Thyroid gland (tissue), 4 donors: Measurements from ENCODE around the gene CCT4. TPM values are rescaled to one million over a fixed set of nuclear protein-coding genes. Genes with fewer than 3 reads are reported as not detected.

ENCODE experiments used
- DNase-seq, 2 donors: peaks; one replicate each; pipeline ENCODE4 v3.0.0-alpha.2; 2019
- H3K27ac ChIP-seq, 3 donors: fragments of 200-600 bp; sonication (generic); 1 replicate in 2 of 3; 2 replicates in 1 of 3; pipeline ENCODE4 v1.5.1; 2016 to 2019; ENCODE audit warnings: mild to moderate bottlenecking in 1 of 3, moderate library complexity in 1 of 3
- H3K27me3 ChIP-seq: fragments of 200-600 bp; sonication (generic); one replicate; pipeline ENCODE4 v1.5.1; 2019
- H3K36me3 ChIP-seq, 2 donors: fragments of 200-600 bp; sonication (generic); one replicate each; pipeline ENCODE4 v1.5.1; 2016 to 2019
- H3K4me1 ChIP-seq, 2 donors: fragments of 200-600 bp; sonication (generic); one replicate each; pipeline ENCODE4 v1.5.1; 2017 to 2019
- H3K4me3 ChIP-seq, 3 donors: fragments of 200-600 bp; sonication (generic); replicated peaks in 1 of 3; 1 replicate in 2 of 3; 2 replicates in 1 of 3; pipeline ENCODE4 v1.5.1; 2016; ENCODE audit warnings: mild to moderate bottlenecking in 1 of 3
- H3K9me3 ChIP-seq: fragments of 200-600 bp; sonication (generic); one replicate; pipeline ENCODE4 v1.5.1; 2017
- POLR2A ChIP-seq, 2 donors: fragments of 450-650 bp; IDR thresholded peaks; one replicate each; pipeline ENCODE4 v1.6.1; 2017; ENCODE audit warnings: antibody characterized with exemption in 2 of 2, mild to moderate bottlenecking in 2 of 2, moderate library complexity in 1 of 2
- WGBS, 2 donors: methylation state at CpG; one replicate each; pipeline ENCODE4 v1.1.5; 2017; 5-methylcytosine and 5-hydroxymethylcytosine counted together
- intact Hi-C: fragments of 100-400 bp; cut with DNase I; formaldehyde crosslinking; loops from one replicate; pipeline ENCODE4 v1.15.1; 2023
- total RNA-seq, 4 donors: library from RNA; depleted of rRNA; stranded (reverse); fragments of >200 nt; gene quantifications; one replicate each; pipeline ENCODE4 v1.2.3, GENCODE V29; 2016
- TF ChIP-seq, protein P1 (sequence below), 6 experiments: fragments of 200-600 bp in 3 of 6; fragments of 450-650 bp in 3 of 6; sonication (generic) in 3 of 6; IDR thresholded peaks; one replicate each; pipeline ENCODE4 v1.5.1; 2016 to 2019; ENCODE audit warnings: antibody characterized with exemption in 6 of 6, mild to moderate bottlenecking in 2 of 6, inconsistent platforms in 1 of 6, moderate library complexity in 1 of 6

Gene CCT4
- total RNA-seq, 4 donors from 2014 or later: 84.4 to 96.5 (median 88.7) TPM

DNA sequence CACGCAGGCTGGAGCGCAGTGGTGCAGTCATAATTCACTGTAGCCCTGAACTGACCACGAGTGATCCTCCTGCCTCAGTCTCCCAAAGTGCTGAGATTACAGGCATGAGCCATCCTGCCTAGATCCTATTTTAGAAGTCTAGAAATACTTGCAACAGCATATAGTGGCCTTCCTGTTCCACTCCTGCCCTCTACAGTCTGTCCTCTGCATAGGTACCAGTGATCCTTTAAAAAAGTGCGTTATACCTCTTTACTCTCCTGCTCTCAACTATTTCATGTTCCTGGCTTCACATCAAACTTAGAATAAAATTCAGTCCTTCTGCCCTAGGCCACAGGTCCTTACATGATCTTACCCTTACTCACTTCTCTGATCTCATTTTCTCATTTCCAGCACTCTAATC, 23.1 kb upstream of the CCT4 start:
- Histone ChIP-seq H3K4me3 (no peak overlapping the region), H3K27ac (no peak overlapping the region), H3K4me1 (peaks cover 6 to 7% of the 10 kb centered on the region in 2 donors), H3K36me3 (no peaks in the 10 kb centered on the region), H3K9me3 (no peaks in the 10 kb centered on the region), H3K27me3 (no peaks in the 10 kb centered on the region)
- intact Hi-C loops: loop anchor here (10.0 kb wide), 1 partner anchor 283 kb away; the partner anchor contains the start of gene B3GNT2
- DNase-seq: no peak
- TF ChIP-seq POLR2A (IDR thresholded peaks at IDR 0.05): no peak
- TF ChIP-seq, protein P1, sequence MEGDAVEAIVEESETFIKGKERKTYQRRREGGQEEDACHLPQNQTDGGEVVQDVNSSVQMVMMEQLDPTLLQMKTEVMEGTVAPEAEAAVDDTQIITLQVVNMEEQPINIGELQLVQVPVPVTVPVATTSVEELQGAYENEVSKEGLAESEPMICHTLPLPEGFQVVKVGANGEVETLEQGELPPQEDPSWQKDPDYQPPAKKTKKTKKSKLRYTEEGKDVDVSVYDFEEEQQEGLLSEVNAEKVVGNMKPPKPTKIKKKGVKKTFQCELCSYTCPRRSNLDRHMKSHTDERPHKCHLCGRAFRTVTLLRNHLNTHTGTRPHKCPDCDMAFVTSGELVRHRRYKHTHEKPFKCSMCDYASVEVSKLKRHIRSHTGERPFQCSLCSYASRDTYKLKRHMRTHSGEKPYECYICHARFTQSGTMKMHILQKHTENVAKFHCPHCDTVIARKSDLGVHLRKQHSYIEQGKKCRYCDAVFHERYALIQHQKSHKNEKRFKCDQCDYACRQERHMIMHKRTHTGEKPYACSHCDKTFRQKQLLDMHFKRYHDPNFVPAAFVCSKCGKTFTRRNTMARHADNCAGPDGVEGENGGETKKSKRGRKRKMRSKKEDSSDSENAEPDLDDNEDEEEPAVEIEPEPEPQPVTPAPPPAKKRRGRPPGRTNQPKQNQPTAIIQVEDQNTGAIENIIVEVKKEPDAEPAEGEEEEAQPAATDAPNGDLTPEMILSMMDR (IDR thresholded peaks at IDR 0.05): no peak
- WGBS, 2 donors: 93 to 94% methylated on average over 4 of the region's 4 CpGs

DNA sequence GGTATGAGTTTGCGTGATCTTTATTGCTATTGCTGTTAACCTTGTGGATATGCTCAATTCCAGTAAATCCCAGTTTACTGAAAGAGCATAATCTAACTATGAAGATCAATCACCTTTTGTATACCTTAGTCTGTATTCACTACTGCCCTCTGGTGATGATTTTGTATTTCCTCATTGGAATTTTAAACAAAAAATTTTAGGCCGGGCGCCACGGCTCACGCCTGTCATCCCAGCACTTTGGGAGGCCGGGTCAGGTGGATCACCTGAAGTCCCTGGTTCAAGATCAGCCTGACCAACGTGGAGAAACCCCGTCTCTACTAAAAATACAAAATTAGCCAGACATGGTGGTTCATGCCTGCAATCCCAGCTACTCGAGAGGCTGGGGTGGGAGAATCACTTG, 22.1 kb upstream of the CCT4 start:
- no peaks in the 10 kb centered on the region for H3K36me3 ChIP-seq
- WGBS, 2 donors: 80 to 83% methylated on average over 9 of the region's 9 CpGs
- H3K4me1 ChIP-seq: peaks cover 10 to 11% of the 10 kb centered on the region in 2 donors
- no peaks in the 10 kb centered on the region for H3K27me3 ChIP-seq
- H3K27ac ChIP-seq: no peak overlapping the region
- DNase-seq: no peak
- H3K9me3 ChIP-seq: no peaks in the 10 kb centered on the region
- no peak overlapping the region for H3K4me3 ChIP-seq
- TF ChIP-seq POLR2A (IDR thresholded peaks at IDR 0.05): no peak
- TF ChIP-seq, protein P1 (IDR thresholded peaks at IDR 0.05): peak in 1 of 6 experiments; percentile 19
- intact Hi-C loops: loop anchor here (10.0 kb wide), 1 partner anchor 284 kb away; the partner anchor contains the start of gene B3GNT2

- no peak overlapping the region for H3K4me3 ChIP-seq
- H3K27me3 ChIP-seq: no peaks in the 10 kb centered on the region
- no peak for DNase-seq
- intact Hi-C loops: no loop called here
- no peaks in the 10 kb centered on the region for H3K9me3 ChIP-seq
- H3K27ac ChIP-seq: no peak overlapping the region
- H3K36me3 ChIP-seq: no peaks in the 10 kb centered on the region
- 90 to 96% methylated on average over 8 of the region's 8 CpGs for WGBS, 2 donors
- no peak for TF ChIP-seq POLR2A (IDR thresholded peaks at IDR 0.05)
- TF ChIP-seq, protein P1 (IDR thresholded peaks at IDR 0.05): no peak
- H3K4me1 ChIP-seq: peaks cover 14 to 16% of the 10 kb centered on the region in 2 donors
Observed at GRCh38 chr2:61909116-61909515, 20.7 kb upstream of the CCT4 start.

DNA sequence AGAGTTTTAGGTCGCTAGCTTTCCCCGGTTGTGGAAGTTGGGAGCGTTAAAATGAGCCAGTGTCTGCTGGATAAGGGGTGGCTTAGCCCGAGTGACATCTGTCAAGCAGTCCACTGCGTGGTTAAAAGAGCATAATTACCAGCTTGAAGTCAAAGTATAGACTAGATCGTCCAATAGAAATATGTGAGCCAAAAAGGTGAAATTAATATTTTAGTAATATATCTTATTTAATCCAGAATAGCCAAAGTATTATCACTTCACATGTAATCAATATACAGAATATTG, 17.7 kb upstream of the CCT4 start:
- H3K27me3 ChIP-seq: no peaks in the 10 kb centered on the region
- intact Hi-C loops: no loop called here
- no peaks in the 10 kb centered on the region for H3K36me3 ChIP-seq
- H3K4me1 ChIP-seq: peaks cover 14 to 16% of the 10 kb centered on the region in 2 donors
- peak overlapping the region in 2 of 3 donors; percentile 63 to 78 for H3K27ac ChIP-seq
- no peaks in the 10 kb centered on the region for H3K9me3 ChIP-seq
- no peak for DNase-seq
- WGBS, 2 donors: 2% methylated on average over 6 of the region's 6 CpGs
- TF ChIP-seq POLR2A (IDR thresholded peaks at IDR 0.05): no peak
- TF ChIP-seq, protein P1 (IDR thresholded peaks at IDR 0.05): no peak
- H3K4me3 ChIP-seq: peak overlapping the region; percentile 66 to 87 (median 69)

GRCh38 chr2:61905372-61906185, 17.1 kb upstream of the CCT4 start, which contains the start of gene COMMD1:
Gene COMMD1, plus strand, starts transcription at chr2:61905674. Its CDS starts 5 bp downstream, at chr2:61905679.
- Histone ChIP-seq H3K27ac (peak within 1 kb of the TSS; percentile 60 to 78 (median 63)), H3K27me3 (no peaks in the 10 kb centered on the region), H3K4me1 (peaks cover 14 to 16% of the 10 kb centered on the region in 2 donors), H3K4me3 (peak within 1 kb of the TSS; percentile 66 to 87 (median 69)), H3K9me3 (no peaks in the 10 kb centered on the region), H3K36me3 (no peaks in the 10 kb centered on the region)
- intact Hi-C loops: no loop called here
- WGBS, 2 donors: 1 to 2% methylated on average over 13 to 33 of the region's 33 CpGs
- TF ChIP-seq, protein P1 (IDR thresholded peaks at IDR 0.05): peak in 1 of 6 experiments; percentile 7
- TF ChIP-seq POLR2A (IDR thresholded peaks at IDR 0.05): peak; percentile 40 to 82
- peak; percentile 80 to 83 for DNase-seq
